LNCAP (cell line): Measurements from ENCODE around the gene KIF3A.

Experiments
- TF ChIP-seq, protein P1 (sequence below): fragments of 450-650 bp; IDR thresholded peaks from 2 replicates; pipeline ENCODE4 v1.5.1; 2017; ENCODE audit warnings: mild to moderate bottlenecking

KIF3A gene

DNA sequence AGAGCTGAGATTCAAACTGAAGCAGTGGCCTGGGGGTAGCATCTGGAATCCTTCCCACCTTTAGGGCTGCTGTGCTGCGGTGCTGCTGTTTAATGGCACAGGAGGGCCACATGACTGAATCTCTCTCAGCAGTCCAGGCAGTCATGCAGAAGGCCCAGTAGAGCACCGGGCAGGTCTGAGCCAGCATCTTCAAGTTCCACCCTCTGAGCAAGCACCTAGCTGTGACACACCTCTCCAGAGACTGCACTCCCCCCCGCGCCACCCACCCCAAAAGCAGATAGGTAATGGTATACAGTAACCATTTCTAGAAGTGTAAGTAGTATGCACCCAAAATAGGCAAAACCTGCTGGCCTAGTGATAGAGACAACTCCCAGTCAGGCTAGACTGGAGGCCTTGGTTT is 55.4 kb downstream of the KIF3A start:
- TF ChIP-seq, protein P1, sequence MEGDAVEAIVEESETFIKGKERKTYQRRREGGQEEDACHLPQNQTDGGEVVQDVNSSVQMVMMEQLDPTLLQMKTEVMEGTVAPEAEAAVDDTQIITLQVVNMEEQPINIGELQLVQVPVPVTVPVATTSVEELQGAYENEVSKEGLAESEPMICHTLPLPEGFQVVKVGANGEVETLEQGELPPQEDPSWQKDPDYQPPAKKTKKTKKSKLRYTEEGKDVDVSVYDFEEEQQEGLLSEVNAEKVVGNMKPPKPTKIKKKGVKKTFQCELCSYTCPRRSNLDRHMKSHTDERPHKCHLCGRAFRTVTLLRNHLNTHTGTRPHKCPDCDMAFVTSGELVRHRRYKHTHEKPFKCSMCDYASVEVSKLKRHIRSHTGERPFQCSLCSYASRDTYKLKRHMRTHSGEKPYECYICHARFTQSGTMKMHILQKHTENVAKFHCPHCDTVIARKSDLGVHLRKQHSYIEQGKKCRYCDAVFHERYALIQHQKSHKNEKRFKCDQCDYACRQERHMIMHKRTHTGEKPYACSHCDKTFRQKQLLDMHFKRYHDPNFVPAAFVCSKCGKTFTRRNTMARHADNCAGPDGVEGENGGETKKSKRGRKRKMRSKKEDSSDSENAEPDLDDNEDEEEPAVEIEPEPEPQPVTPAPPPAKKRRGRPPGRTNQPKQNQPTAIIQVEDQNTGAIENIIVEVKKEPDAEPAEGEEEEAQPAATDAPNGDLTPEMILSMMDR: no peak

DNA sequence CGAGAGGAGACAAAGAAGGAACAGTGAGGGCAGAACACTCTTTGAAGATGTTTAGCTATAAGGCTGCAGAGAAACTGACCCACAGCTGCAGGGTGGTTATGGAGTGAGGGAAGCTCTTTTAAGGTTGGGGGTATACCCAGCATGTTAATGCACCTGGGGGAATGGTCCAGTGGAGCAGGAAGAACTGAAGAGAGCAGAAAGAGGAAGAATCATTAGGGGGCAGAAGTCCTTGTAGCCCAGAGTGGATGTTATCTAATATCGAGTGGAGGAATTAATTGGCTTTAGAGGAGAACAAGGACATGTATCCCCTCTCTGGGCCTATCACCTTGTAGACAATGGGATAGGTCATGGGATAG is 55.9 kb downstream of the KIF3A start:
- TF ChIP-seq, protein P1: no peak

DNA sequence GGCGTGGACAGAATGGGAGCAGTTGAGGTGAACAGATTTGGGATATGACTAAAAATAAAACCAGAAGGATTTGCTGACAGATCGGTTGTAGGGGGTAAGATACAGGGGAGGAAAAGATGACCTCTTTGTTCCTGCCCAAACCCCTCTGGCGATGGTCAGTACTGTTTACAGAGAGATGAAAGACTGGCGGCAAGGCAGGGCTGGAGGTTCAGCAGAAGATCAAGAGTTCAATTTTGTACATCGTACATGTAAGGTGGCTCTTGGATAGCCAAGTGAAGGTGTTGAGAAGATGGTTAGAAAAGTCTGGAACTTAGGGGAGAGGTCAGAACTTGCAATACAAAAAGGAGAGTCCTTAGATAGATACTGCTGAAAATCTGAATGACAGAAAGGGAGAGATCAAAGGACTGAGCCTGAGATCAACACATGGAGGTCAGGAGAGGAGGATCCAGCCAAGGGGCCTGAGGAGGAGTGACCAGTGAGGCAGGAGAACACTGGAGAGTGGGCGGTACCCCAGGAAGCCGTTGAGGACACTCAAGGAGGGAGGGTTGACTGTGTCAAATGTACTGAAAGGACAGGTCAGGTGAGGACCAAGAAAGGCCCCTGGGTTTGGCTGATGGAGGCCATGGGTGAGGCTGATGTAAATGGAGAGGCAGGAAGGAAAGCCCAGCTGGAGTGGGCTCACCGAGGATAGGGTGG is 56.4 kb downstream of the KIF3A start:
- TF ChIP-seq, protein P1: no peak

DNA sequence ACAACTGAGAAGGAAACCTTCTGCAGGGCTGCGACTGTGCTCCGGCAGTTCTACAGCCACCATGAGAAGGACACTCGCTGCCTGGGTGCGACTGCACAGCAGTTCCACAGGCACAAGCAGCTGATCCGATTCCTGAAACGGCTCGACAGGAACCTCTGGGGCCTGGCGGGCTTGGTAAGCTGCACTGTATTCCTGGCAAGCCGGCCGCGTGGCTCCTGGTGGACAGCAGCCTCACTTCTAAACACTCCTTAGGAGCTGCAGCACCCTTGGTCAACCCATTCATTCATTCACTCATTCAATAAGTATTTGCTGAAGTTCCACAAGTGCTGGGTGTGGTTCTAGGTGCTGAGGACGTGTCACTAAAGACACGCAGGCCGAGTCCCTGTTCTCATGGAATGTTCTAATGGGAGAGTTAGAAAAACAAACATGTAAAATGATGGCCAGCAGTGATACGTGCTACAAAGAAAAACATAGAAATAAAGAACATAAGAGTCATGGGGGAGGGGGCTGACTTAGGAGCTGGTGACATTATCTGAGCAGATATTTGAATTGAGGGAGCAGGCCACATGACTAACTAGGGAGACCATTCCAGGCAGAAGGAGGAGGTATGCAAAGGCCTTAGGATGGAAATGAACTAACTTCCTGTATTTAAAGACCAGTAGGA is 57.5 kb downstream of the KIF3A start:
- TF ChIP-seq, protein P1: no peak

DNA sequence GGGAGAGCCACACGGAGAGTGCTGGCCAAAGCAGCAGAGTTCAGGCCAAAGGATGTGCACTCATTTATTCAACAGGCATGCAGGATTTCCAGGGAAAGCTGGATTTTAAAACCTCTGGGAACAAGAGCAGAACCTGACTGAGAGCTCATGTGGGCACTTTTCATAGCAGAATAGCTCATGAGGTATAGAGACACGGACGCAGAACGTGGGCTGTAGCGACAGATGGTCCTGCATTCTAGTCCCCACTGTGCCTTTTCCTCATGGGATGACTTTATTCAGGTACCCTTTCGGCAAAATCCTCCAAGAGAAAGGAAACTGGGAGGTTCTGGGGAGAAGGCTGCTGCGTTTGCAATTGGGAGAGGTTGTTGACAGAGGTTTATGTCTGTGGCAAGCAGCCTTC is 58.2 kb downstream of the KIF3A start:
- TF ChIP-seq, protein P1: no peak

DNA sequence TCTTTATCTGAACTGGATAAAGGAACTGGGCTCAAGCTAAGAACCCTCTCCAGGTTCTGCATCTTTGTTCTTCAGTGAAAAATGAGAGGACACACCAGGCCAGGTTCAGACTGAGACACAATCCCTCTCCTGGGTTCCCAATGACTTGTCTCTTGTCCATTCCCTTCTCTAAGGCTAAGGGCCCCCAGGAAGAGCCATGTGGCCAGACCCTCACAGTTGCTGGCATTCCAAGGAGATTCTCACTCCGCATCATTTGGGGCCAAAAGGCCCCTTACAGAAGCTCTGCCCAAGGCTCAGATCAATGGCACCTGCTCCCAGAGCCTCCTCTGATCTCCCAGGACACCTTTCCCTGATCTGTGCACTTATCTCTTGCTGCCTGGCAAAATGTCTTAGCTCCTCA is 58.6 kb downstream of the KIF3A start:
- TF ChIP-seq, protein P1: no peak

DNA sequence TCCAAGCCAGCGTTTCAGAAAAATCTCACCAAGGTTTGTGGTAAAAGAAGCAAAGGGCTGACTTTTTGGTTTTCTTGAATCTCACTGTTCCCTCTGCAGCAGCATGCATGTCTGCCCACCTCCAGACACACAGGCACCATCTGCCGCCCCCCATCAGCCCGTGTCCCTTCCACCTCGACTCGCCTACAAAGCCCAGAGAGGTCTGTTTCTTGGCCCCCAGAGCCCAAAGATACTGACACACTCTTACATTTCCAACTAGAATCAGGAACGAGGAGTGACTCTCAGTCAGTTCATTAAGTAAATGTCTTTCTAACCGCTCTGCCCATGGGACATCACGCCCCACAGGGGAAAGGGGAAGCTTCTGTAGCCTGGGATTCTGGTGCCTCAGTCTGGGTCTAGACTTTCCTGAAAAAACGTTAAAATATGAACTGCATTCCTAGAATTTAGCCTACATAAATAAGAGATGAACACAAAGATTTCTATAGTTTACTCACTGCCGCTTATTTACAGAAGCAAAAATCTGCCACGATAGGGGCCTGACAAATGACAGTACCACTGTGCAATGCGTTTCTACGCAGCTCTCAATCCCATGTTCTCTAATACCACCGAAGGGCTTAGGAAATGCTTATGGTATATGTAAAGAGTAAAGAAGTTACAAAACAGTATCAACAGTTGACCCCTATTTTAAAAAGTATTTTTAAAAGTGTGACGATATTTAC is 59.5 kb downstream of the KIF3A start:
- TF ChIP-seq, protein P1: no peak
